HepG2 (cell line): Measurements from ENCODE around the gene SLC9A8. TPM values are rescaled to one million over a fixed set of nuclear protein-coding genes. Genes with fewer than 3 reads are reported as not detected.

Source experiments
- CBX1 ChIP-seq: IDR thresholded peaks from one replicate; pipeline ENCODE4 v1.6.1; 2016; ENCODE audit warnings: antibody characterized with exemption, low read depth
- CHCHD3 ChIP-seq: sonication (generic); formaldehyde crosslinking; IDR thresholded peaks from 2 replicates; pipeline ENCODE4 v1.8.0; 2022; ENCODE audit warnings: mild to moderate bottlenecking, missing genetic modification reagents, moderate library complexity
- HDAC2 ChIP-seq: sonication (generic); formaldehyde crosslinking; IDR thresholded peaks from 2 replicates; pipeline ENCODE4 v1.4.0; 2020; ENCODE audit warnings: missing genetic modification reagents
- KLF13 ChIP-seq: sonication (generic); formaldehyde crosslinking; IDR thresholded peaks from 2 replicates; pipeline ENCODE4 v1.4.0; 2020; ENCODE audit warnings: mild to moderate bottlenecking, missing genetic modification reagents
- KLF16 ChIP-seq, 2 experiments: sonication (generic) in 1 of 2; formaldehyde crosslinking in 1 of 2; IDR thresholded peaks; 2 replicates each; pipeline versions ENCODE4 v1.6.1 to v1.8.0; 2016 to 2023; ENCODE audit warnings: missing genetic modification reagents in 2 of 2, missing compliant biosample characterization in 1 of 2
- KLF9 ChIP-seq: IDR thresholded peaks from 2 replicates; pipeline ENCODE4 v1.6.1; 2016; ENCODE audit warnings: low read depth
- MTA1 ChIP-seq: sonication (generic); formaldehyde crosslinking; IDR thresholded peaks from 2 replicates; pipeline ENCODE4 v1.4.0; 2020; ENCODE audit warnings: missing genetic modification reagents, mild to moderate bottlenecking, borderline replicate concordance
- NCOR1 ChIP-seq: fragments of 200-600 bp; sonication (generic); IDR thresholded peaks from 2 replicates; pipeline ENCODE4 v1.7.0; 2017; ENCODE audit warnings: antibody characterized with exemption, low read length, borderline replicate concordance
- PHF21A ChIP-seq: sonication (generic); formaldehyde crosslinking; IDR thresholded peaks from 2 replicates; pipeline ENCODE4 v1.5.0; 2020; ENCODE audit warnings: mild to moderate bottlenecking, missing genetic modification reagents
- RFXANK ChIP-seq: IDR thresholded peaks from 2 replicates; pipeline ENCODE4 v1.6.1; 2016
- SYNCRIP ChIP-seq: fragments of 200-400 bp; formaldehyde crosslinking; IDR thresholded peaks from 2 replicates; pipeline ENCODE4 v1.6.1; 2018; ENCODE audit warnings: mild to moderate bottlenecking, low read depth, low read length; ENCODE audit not compliant: insufficient read depth
- TEAD2 ChIP-seq: sonication (generic); formaldehyde crosslinking; IDR thresholded peaks from 2 replicates; pipeline ENCODE4 v1.9.0; 2021; ENCODE audit warnings: missing genetic modification reagents
- THYN1 ChIP-seq: sonication (generic); formaldehyde crosslinking; IDR thresholded peaks from 2 replicates; pipeline ENCODE4 v1.8.1; 2023; ENCODE audit warnings: low read depth, mild to moderate bottlenecking, moderate library complexity, missing genetic modification reagents, borderline replicate concordance
- ZBTB38 ChIP-seq: sonication (generic); formaldehyde crosslinking; IDR thresholded peaks from 2 replicates; pipeline ENCODE4 v1.5.1; 2020; ENCODE audit warnings: mild to moderate bottlenecking, missing genetic modification reagents
- ZFYVE20 ChIP-seq: sonication (generic); formaldehyde crosslinking; IDR thresholded peaks from 2 replicates; pipeline ENCODE4 v1.8.0; 2023; ENCODE audit warnings: low read depth, mild to moderate bottlenecking, moderate library complexity, missing genetic modification reagents, borderline replicate concordance
- ZNF335 ChIP-seq: sonication (generic); formaldehyde crosslinking; IDR thresholded peaks from 2 replicates; pipeline ENCODE4 v1.4.0; 2020; ENCODE audit warnings: missing genetic modification reagents
- ZNF33B ChIP-seq: sonication (generic); formaldehyde crosslinking; IDR thresholded peaks from 2 replicates; pipeline ENCODE4 v1.5.1; 2020; ENCODE audit warnings: mild to moderate bottlenecking, missing genetic modification reagents
- ZNF383 ChIP-seq: sonication (generic); formaldehyde crosslinking; IDR thresholded peaks from 2 replicates; pipeline ENCODE4 v1.4.0; 2020; ENCODE audit warnings: missing genetic modification reagents, mild to moderate bottlenecking, borderline replicate concordance
- ZNF468 ChIP-seq: sonication (generic); formaldehyde crosslinking; IDR thresholded peaks from 2 replicates; pipeline ENCODE4 v1.8.0; 2022; ENCODE audit warnings: mild to moderate bottlenecking, moderate library complexity, missing genetic modification reagents
- polyA plus RNA-seq, 8 experiments: library from polyadenylated mRNA; depleted of rRNA in 3 of 8; stranded (reverse) in 7 of 8; unstranded in 1 of 8; fragments of >200 nt; fragmentation: Illumina TruSeq in 4 of 8; extraction: Trizol in 4 of 8; gene quantifications; 2 replicates each; pipeline versions ENCODE4 v1.2.1 to v1.2.3, GENCODE V29; 2011 to 2016; ENCODE audit warnings: low read depth in 4 of 8, missing spikeins in 1 of 8, mixed read lengths in 1 of 8; ENCODE audit not compliant: insufficient read depth in 1 of 8
- total RNA-seq, 5 experiments: library from RNA; depleted of rRNA; stranded (reverse); fragments of >200 nt; fragmentation: Illumina TruSeq; extraction: Trizol; gene quantifications; 2 replicates each; pipeline ENCODE4 v1.2.3, GENCODE V29; 2016; ENCODE audit warnings: low read depth in 1 of 5
- TF ChIP-seq, protein P1 (sequence below): sonication (generic); IDR thresholded peaks from 2 replicates; pipeline ENCODE4 v1.6.1; 2016; ENCODE audit warnings: low read depth, borderline replicate concordance
- TF ChIP-seq, protein P2 (sequence below): sonication (generic); formaldehyde crosslinking; IDR thresholded peaks from 2 replicates; pipeline ENCODE4 v1.4.0; 2020; ENCODE audit warnings: mild to moderate bottlenecking, missing genetic modification reagents
- TF ChIP-seq, protein P3 (sequence below): sonication (generic); formaldehyde crosslinking; conservative IDR thresholded peaks from 2 replicates; pipeline ENCODE4 v1.5.0; 2020; ENCODE audit warnings: missing genetic modification reagents

SLC9A8 gene
- total and polyA plus RNA-seq, 2 of the 13 experiments (the other 11 are each of a cell fraction or from before 2014, with no cell fraction given), result 4.1 to 7.4 TPM

DNA sequence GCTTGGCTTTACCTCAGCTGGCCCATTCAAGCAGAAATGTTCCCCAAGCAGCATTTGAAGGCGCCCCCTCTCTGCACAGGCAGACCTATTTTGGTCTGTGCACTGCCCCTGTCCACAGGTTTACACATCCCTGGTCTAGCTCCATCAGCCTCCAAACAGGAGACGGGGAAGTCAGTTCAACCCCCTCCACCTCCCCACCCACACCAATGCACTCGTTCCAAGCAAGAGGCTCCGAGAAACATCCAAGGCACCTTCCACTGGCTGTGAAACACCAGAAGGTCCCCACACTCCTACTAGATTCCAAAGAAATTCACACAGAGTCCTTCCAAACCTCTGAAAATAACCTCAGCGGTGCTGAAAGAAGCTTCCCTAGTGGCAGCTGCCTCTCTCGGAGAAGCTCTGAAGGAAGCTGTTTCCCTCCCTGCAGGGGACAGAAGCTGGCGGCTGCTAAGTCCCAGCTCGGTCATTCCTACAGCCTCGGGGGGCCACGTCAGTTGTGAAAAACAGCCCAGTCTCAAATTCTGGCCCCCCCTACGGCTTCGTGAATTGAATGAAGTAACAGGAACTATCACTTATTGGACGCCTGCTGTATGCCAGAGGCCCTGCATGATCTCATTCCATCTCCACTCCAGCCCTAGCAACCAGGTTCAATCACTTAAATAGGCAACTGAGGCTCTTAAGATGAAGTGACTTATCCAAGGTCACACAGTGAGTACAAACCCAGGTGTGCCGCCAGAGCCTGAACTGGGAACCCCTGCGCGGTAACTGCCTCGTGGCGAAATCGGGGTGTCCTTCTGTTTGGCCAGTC lies 101.9 kb downstream of the SLC9A8 start (continued):
- TF ChIP-seq, protein P1, sequence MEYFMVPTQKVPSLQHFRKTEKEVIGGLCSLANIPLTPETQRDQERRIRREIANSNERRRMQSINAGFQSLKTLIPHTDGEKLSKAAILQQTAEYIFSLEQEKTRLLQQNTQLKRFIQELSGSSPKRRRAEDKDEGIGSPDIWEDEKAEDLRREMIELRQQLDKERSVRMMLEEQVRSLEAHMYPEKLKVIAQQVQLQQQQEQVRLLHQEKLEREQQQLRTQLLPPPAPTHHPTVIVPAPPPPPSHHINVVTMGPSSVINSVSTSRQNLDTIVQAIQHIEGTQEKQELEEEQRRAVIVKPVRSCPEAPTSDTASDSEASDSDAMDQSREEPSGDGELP, result no peak
- no peak for TF ChIP-seq KLF13
- TF ChIP-seq ZNF335 (CRISPR knock-in tag), result no peak
- no peak for TF ChIP-seq TEAD2 (CRISPR knock-in tag)
- TF ChIP-seq HDAC2 (CRISPR knock-in tag), result no peak
- TF ChIP-seq ZFYVE20 (CRISPR knock-in tag), result 0 out of 2 replicates have a peak, but pooled peaks have one; percentile 12
- no peak for TF ChIP-seq THYN1 (CRISPR knock-in tag)
- no peak for TF ChIP-seq PHF21A (CRISPR knock-in tag)
- TF ChIP-seq ZNF383 (CRISPR knock-in tag), result no peak
- TF ChIP-seq, protein P2, sequence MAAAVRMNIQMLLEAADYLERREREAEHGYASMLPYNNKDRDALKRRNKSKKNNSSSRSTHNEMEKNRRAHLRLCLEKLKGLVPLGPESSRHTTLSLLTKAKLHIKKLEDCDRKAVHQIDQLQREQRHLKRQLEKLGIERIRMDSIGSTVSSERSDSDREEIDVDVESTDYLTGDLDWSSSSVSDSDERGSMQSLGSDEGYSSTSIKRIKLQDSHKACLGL (CRISPR knock-in tag), result no peak
- TF ChIP-seq, protein P3, sequence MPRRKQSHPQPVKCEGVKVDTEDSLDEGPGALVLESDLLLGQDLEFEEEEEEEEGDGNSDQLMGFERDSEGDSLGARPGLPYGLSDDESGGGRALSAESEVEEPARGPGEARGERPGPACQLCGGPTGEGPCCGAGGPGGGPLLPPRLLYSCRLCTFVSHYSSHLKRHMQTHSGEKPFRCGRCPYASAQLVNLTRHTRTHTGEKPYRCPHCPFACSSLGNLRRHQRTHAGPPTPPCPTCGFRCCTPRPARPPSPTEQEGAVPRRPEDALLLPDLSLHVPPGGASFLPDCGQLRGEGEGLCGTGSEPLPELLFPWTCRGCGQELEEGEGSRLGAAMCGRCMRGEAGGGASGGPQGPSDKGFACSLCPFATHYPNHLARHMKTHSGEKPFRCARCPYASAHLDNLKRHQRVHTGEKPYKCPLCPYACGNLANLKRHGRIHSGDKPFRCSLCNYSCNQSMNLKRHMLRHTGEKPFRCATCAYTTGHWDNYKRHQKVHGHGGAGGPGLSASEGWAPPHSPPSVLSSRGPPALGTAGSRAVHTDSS, result no peak
- TF ChIP-seq MTA1, result no peak
- TF ChIP-seq RFXANK (CRISPR knock-in tag), result no peak
- TF ChIP-seq CHCHD3 (CRISPR knock-in tag), result no peak
- TF ChIP-seq ZNF468 (CRISPR knock-in tag), result no peak
- TF ChIP-seq ZBTB38 (CRISPR knock-in tag), result no peak
- TF ChIP-seq KLF9 (CRISPR knock-in tag), result no peak
- no peak for TF ChIP-seq ZNF33B
- no peak for TF ChIP-seq NCOR1
- TF ChIP-seq SYNCRIP, result no peak
- no peak for TF ChIP-seq KLF16 (CRISPR knock-in tag; IDR thresholded peaks at IDR 0.05)
- TF ChIP-seq CBX1, result no peak
